Subcutaneous abdominal adipose tissue (tissue), 5 donors: ENCODE measurements around the gene CALHM2.

ENCODE experiments used
- H3K27ac ChIP-seq: one replicate; pipeline ENCODE4 v1.7.0; 2013; ENCODE audit warnings: low read depth, mild to moderate bottlenecking, inconsistent platforms, low read length, moderate library complexity
- H3K27me3 ChIP-seq, 5 donors: one replicate each; pipeline ENCODE4 v1.7.0; 2013; ENCODE audit warnings: low read length in 5 of 5, inconsistent platforms in 1 of 5; ENCODE audit not compliant: control insufficient read depth in 5 of 5, insufficient read depth in 4 of 5
- H3K36me3 ChIP-seq, 5 donors: one replicate each; pipeline ENCODE4 v1.7.0; 2013; ENCODE audit warnings: low read length in 5 of 5; ENCODE audit not compliant: control insufficient read depth in 5 of 5, insufficient read depth in 5 of 5
- H3K4me1 ChIP-seq, 5 donors: one replicate each; pipeline ENCODE4 v1.7.0; 2013; ENCODE audit warnings: low read length in 5 of 5, mild to moderate bottlenecking in 3 of 5, moderate library complexity in 1 of 5; ENCODE audit not compliant: control insufficient read depth in 5 of 5, insufficient read depth in 5 of 5
- H3K4me3 ChIP-seq, 5 donors: one replicate each; pipeline ENCODE4 v1.7.0; 2013; ENCODE audit warnings: low read length in 5 of 5, low read depth in 1 of 5
- H3K9ac ChIP-seq, 5 donors: one replicate each; pipeline ENCODE4 v1.7.0; 2013; ENCODE audit warnings: low read length in 5 of 5, mild to moderate bottlenecking in 4 of 5, moderate library complexity in 3 of 5
- H3K9me3 ChIP-seq, 5 donors: one replicate each; pipeline ENCODE4 v1.7.0; 2013; ENCODE audit warnings: low read length in 5 of 5; ENCODE audit not compliant: control insufficient read depth in 5 of 5
- donor health status: healthy.
- donor health status: healthy.
- donor health status: healthy.
- donor health status: healthy.
- donor health status: healthy.

The CALHM2 gene

GRCh38 chr10:103451831-103452505, at the start of gene CALHM2:
CALHM2 (minus strand) TSS chr10:103452370; CDS start chr10:103449941, 2,429 bp downstream.
- H3K4me1 ChIP-seq: peaks cover 13 to 58% (median 54%) of the 10 kb centered on the region in 5 donors
- H3K27me3 ChIP-seq: peaks cover 0 to 30% (median 0%) of the 10 kb centered on the region in 5 donors
- H3K27ac ChIP-seq: peak within 1 kb of the TSS; percentile 92
- H3K4me3 ChIP-seq: peak within 1 kb of the TSS; percentile 67 to 91 (median 87)
- H3K9me3 ChIP-seq: no peaks in the 10 kb centered on the region
- peak within 1 kb of the TSS; percentile 51 to 90 (median 57) for H3K9ac ChIP-seq
- peaks cover 0 to 33% (median 24%) of the 10 kb centered on the region in 5 donors for H3K36me3 ChIP-seq

- no peaks in the 10 kb centered on the region for H3K9me3 ChIP-seq
- no peaks in the 10 kb centered on the region for H3K4me1 ChIP-seq
- peaks cover 11 to 22% (median 15%) of the 10 kb centered on the region in 5 donors for H3K27me3 ChIP-seq
- H3K36me3 ChIP-seq: no peaks in the 10 kb centered on the region
- H3K27ac ChIP-seq: no peak overlapping the region
- H3K4me3 ChIP-seq: no peak overlapping the region
- H3K9ac ChIP-seq: no peak overlapping the region
Observed at GRCh38 chr10:103501186-103501585, 49.0 kb upstream of the CALHM2 start.

GRCh38 chr10:103500481-103500880, 48.3 kb upstream of the CALHM2 start:
- no peak overlapping the region for H3K27ac ChIP-seq
- H3K4me1 ChIP-seq: no peaks in the 10 kb centered on the region
- H3K4me3 ChIP-seq: no peak overlapping the region
- no peak overlapping the region for H3K9ac ChIP-seq
- no peaks in the 10 kb centered on the region for H3K36me3 ChIP-seq
- H3K9me3 ChIP-seq: no peaks in the 10 kb centered on the region
- peaks cover 7 to 25% (median 11%) of the 10 kb centered on the region in 5 donors for H3K27me3 ChIP-seq

- Histone ChIP-seq H3K36me3 (no peaks in the 10 kb centered on the region), H3K27me3 (peaks cover 10 to 31% (median 15%) of the 10 kb centered on the region in 5 donors), H3K4me3 (no peak overlapping the region), H3K9ac (no peak overlapping the region), H3K27ac (no peak overlapping the region), H3K9me3 (no peaks in the 10 kb centered on the region), H3K4me1 (no peaks in the 10 kb centered on the region)
Observed at GRCh38 chr10:103499881-103500280, 47.7 kb upstream of the CALHM2 start.

GRCh38 chr10:103498936-103499638, 46.9 kb upstream of the CALHM2 start:
- Histone ChIP-seq H3K36me3 (no peaks in the 10 kb centered on the region), H3K4me3 (no peak overlapping the region), H3K4me1 (peaks cover 0 to 6% (median 5%) of the 10 kb centered on the region in 5 donors), H3K9me3 (no peaks in the 10 kb centered on the region), H3K27me3 (peaks cover 17 to 36% (median 22%) of the 10 kb centered on the region in 5 donors), H3K27ac (no peak overlapping the region), H3K9ac (no peak overlapping the region)

- no peak overlapping the region for H3K4me3 ChIP-seq
- H3K4me1 ChIP-seq: peaks cover 2 to 16% (median 12%) of the 10 kb centered on the region in 5 donors
- no peaks in the 10 kb centered on the region for H3K9me3 ChIP-seq
- no peaks in the 10 kb centered on the region for H3K36me3 ChIP-seq
- H3K9ac ChIP-seq: no peak overlapping the region
- no peak overlapping the region for H3K27ac ChIP-seq
- H3K27me3 ChIP-seq: peaks cover 21 to 51% (median 27%) of the 10 kb centered on the region in 5 donors
Observed at GRCh38 chr10:103497161-103497915, 45.2 kb upstream of the CALHM2 start.

- Histone ChIP-seq H3K36me3 (no peaks in the 10 kb centered on the region), H3K4me1 (peaks cover 2 to 16% (median 12%) of the 10 kb centered on the region in 5 donors), H3K27me3 (peaks cover 16 to 52% (median 27%) of the 10 kb centered on the region in 5 donors), H3K9ac (peak overlapping the region in 1 of 5 donors; percentile 25), H3K27ac (no peak overlapping the region), H3K4me3 (no peak overlapping the region), H3K9me3 (no peaks in the 10 kb centered on the region)
Observed at GRCh38 chr10:103495321-103495720, 43.2 kb upstream of the CALHM2 start.

- Histone ChIP-seq H3K9me3 (no peaks in the 10 kb centered on the region), H3K36me3 (no peaks in the 10 kb centered on the region), H3K4me1 (peaks cover 2 to 16% (median 12%) of the 10 kb centered on the region in 5 donors), H3K4me3 (peak overlapping the region in 4 of 5 donors; percentile 22 to 62 (median 49)), H3K27me3 (peaks cover 16 to 52% (median 23%) of the 10 kb centered on the region in 5 donors), H3K27ac (no peak overlapping the region), H3K9ac (no peak overlapping the region)
Observed at GRCh38 chr10:103493916-103494877, 42.0 kb upstream of the CALHM2 start.

GRCh38 chr10:103493362-103493915, 41.3 kb upstream of the CALHM2 start, which contains the start of gene NEURL1:
NEURL1 (plus strand) TSS chr10:103493705; CDS start chr10:103494388, 683 bp downstream.
- Histone ChIP-seq H3K36me3 (no peaks in the 10 kb centered on the region), H3K9me3 (no peaks in the 10 kb centered on the region), H3K27me3 (peaks cover 16 to 52% (median 23%) of the 10 kb centered on the region in 5 donors), H3K4me3 (peak within 1 kb of the TSS in 4 of 5 donors; percentile 39 to 62 (median 54)), H3K9ac (no peak within 1 kb of the TSS), H3K27ac (no peak within 1 kb of the TSS), H3K4me1 (peaks cover 2 to 16% (median 12%) of the 10 kb centered on the region in 5 donors)
